Measurements from ENCODE around the gene CEP70. TPM values are rescaled to one million over a fixed set of nuclear protein-coding genes. Genes with fewer than 3 reads are reported as not detected.
"Not testable (repeated sequence)": the region's sequence is repeated elsewhere in the genome, so short reads cannot be mapped to it uniquely, and the experiment has no call there.

CEP70 gene
- total RNA-seq, 1 experiment from 2014 or later = 32.6 TPM

DNA sequence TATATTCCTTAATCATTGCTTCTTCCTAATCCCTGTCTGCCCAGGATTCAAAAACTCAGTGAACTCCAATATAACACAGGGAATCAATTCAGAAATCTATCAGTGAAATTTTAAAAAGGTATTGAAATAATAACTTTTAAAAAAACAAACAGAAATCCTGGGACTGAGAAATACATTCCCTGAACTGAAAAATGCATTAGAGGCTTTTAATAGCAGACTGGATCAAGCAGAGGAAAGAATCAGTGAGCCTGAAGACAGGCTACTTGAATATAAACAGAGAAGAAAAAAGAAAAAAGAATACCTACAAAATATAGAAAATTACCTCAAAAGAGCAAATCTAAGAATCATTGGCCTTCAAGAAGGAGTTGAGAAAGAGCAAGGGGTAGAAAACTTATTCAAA, 54.7 kb downstream of the CEP70 start:
- H4K8ac ChIP-seq (replicated peaks; ENCODE audit: insufficient read length, low read depth, low read length) = no peak overlapping the region
- H3K23ac ChIP-seq (ENCODE audit: insufficient read length, low read depth, low read length) = no peak overlapping the region
- Mint-ChIP-seq H3K4me1 (no peaks in the 10 kb centered on the region), H3K9me3 (peaks cover 18 to 32% of the 10 kb centered on the region in 2 experiments), H3K36me3 (ENCODE audit: insufficient read depth in 1 of 3, low read depth in 3 of 3) (peaks cover 35 to 52% (median 43%) of the 10 kb centered on the region in 3 experiments), H3K4me3 (no peak overlapping the region), H3K27me3 (ENCODE audit: low read depth) (no peaks in the 10 kb centered on the region), H3K27ac (no peak overlapping the region)
- no peaks in the 10 kb centered on the region for H3K27me3 ChIP-seq (ENCODE audit: insufficient read depth, low read length)
- no peak overlapping the region for H2BK12ac ChIP-seq (ENCODE audit: insufficient read length, low read depth, low read length)
- H2BK120ac ChIP-seq (ENCODE audit: low read depth, low read length, poor library complexity, severe bottlenecking) = no peak overlapping the region
- no peak overlapping the region for H3K27ac ChIP-seq (ENCODE audit: insufficient read length, low read depth, low read length)
- H3K18ac ChIP-seq (ENCODE audit: insufficient read length, low read depth, low read length) = no peak overlapping the region
- no peak overlapping the region for H3K4me2 ChIP-seq (ENCODE audit: insufficient read depth, insufficient read length, low read length)
- H3K79me1 ChIP-seq (ENCODE audit: insufficient read depth, low read depth, low read length, poor library complexity, severe bottlenecking) = no peaks in the 10 kb centered on the region
- H3K4me1 ChIP-seq (ENCODE audit: insufficient read depth, low read length) = no peaks in the 10 kb centered on the region
- no peaks in the 10 kb centered on the region for H3K9me3 ChIP-seq (ENCODE audit: control insufficient read depth, low read depth, low read length)
- no peak overlapping the region for H2BK5ac ChIP-seq (ENCODE audit: insufficient read length, low read length)
- H3K4ac ChIP-seq (ENCODE audit: low read depth, low read length) = no peak overlapping the region
- no peak overlapping the region for H3K14ac ChIP-seq (ENCODE audit: insufficient read depth, low read length)
- no peak overlapping the region for H4K5ac ChIP-seq (ENCODE audit: insufficient read length, low read depth, low read length)
- no peak overlapping the region for H2AK5ac ChIP-seq (ENCODE audit: insufficient read length, low read length)
- TF ChIP-seq, protein P1, sequence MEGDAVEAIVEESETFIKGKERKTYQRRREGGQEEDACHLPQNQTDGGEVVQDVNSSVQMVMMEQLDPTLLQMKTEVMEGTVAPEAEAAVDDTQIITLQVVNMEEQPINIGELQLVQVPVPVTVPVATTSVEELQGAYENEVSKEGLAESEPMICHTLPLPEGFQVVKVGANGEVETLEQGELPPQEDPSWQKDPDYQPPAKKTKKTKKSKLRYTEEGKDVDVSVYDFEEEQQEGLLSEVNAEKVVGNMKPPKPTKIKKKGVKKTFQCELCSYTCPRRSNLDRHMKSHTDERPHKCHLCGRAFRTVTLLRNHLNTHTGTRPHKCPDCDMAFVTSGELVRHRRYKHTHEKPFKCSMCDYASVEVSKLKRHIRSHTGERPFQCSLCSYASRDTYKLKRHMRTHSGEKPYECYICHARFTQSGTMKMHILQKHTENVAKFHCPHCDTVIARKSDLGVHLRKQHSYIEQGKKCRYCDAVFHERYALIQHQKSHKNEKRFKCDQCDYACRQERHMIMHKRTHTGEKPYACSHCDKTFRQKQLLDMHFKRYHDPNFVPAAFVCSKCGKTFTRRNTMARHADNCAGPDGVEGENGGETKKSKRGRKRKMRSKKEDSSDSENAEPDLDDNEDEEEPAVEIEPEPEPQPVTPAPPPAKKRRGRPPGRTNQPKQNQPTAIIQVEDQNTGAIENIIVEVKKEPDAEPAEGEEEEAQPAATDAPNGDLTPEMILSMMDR (conservative IDR thresholded peaks at IDR 0.05) = no peak
- H2AFZ ChIP-seq (ENCODE audit: low read length) = no peak overlapping the region
- no peak overlapping the region for H2BK15ac ChIP-seq (ENCODE audit: low read depth, low read length)
- H4K20me1 ChIP-seq (ENCODE audit: control insufficient read depth, insufficient read depth, insufficient read length) = no peaks in the 10 kb centered on the region
- H3K56ac ChIP-seq (ENCODE audit: insufficient read length, low read depth, low read length) = no peak overlapping the region
- H4K91ac ChIP-seq (ENCODE audit: insufficient read length, low read depth, low read length) = no peak overlapping the region
- no peak overlapping the region for H3K9ac ChIP-seq (ENCODE audit: extremely low read depth, insufficient read length, low read length)
- H3K79me2 ChIP-seq (ENCODE audit: insufficient read depth, low read length) = no peaks in the 10 kb centered on the region
- H3K23me2 ChIP-seq (ENCODE audit: insufficient read length, low read depth, low read length, poor library complexity, severe bottlenecking) = no peaks in the 10 kb centered on the region
- H2BK20ac ChIP-seq (ENCODE audit: low read depth, low read length, poor library complexity, severe bottlenecking) = no peak overlapping the region
- H3T11ph ChIP-seq (ENCODE audit: low read length) = no peak overlapping the region
- no peak for DNase-seq

DNA sequence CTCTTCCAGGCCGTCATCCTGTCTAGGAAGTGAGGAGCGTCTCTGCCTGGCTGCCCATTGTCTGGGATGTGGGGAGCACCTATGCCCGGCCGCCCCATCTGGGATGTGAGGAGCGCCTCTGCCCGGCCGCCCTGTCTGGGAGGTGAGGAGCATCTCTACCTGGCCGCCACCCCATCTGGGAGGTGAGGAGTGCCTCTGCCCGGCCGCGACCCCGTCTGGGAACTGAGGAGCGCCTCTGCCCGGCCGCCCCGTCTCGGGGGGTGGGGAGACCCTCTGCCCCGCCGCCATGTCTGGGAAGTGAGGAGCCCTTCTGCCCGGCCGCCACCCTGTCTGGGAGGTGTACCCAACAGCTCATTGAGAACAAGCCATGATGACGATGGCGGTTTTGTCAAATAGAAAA, 72.6 kb downstream of the CEP70 start:
- H4K20me1 ChIP-seq (ENCODE audit: control insufficient read depth, insufficient read depth, insufficient read length); H3K27ac Mint-ChIP-seq; H3K79me1 ChIP-seq (ENCODE audit: insufficient read depth, low read depth, low read length, poor library complexity, severe bottlenecking); DNase-seq; H3K4me1 Mint-ChIP-seq; H3K14ac ChIP-seq (ENCODE audit: insufficient read depth, low read length); H3K18ac ChIP-seq (ENCODE audit: insufficient read length, low read depth, low read length); H2BK12ac ChIP-seq (ENCODE audit: insufficient read length, low read depth, low read length); H4K91ac ChIP-seq (ENCODE audit: insufficient read length, low read depth, low read length); H2BK20ac ChIP-seq (ENCODE audit: low read depth, low read length, poor library complexity, severe bottlenecking); H3K4me2 ChIP-seq (ENCODE audit: insufficient read depth, insufficient read length, low read length); H3K27ac ChIP-seq (ENCODE audit: insufficient read length, low read depth, low read length); H3K4me3 Mint-ChIP-seq; H2AFZ ChIP-seq (ENCODE audit: low read length); H3K56ac ChIP-seq (ENCODE audit: insufficient read length, low read depth, low read length); H3T11ph ChIP-seq (ENCODE audit: low read length); H2BK120ac ChIP-seq (ENCODE audit: low read depth, low read length, poor library complexity, severe bottlenecking); H3K9ac ChIP-seq (ENCODE audit: extremely low read depth, insufficient read length, low read length); H2BK5ac ChIP-seq (ENCODE audit: insufficient read length, low read length); H3K79me2 ChIP-seq (ENCODE audit: insufficient read depth, low read length); H4K5ac ChIP-seq (ENCODE audit: insufficient read length, low read depth, low read length); H4K8ac ChIP-seq (replicated peaks; ENCODE audit: insufficient read length, low read depth, low read length); H3K4ac ChIP-seq (ENCODE audit: low read depth, low read length); H3K27me3 Mint-ChIP-seq (ENCODE audit: low read depth); H3K9me3 ChIP-seq (ENCODE audit: control insufficient read depth, low read depth, low read length); H3K23me2 ChIP-seq (ENCODE audit: insufficient read length, low read depth, low read length, poor library complexity, severe bottlenecking); H2AK5ac ChIP-seq (ENCODE audit: insufficient read length, low read length); H3K27me3 ChIP-seq (ENCODE audit: insufficient read depth, low read length); H2BK15ac ChIP-seq (ENCODE audit: low read depth, low read length); H3K4me1 ChIP-seq (ENCODE audit: insufficient read depth, low read length); H3K23ac ChIP-seq (ENCODE audit: insufficient read length, low read depth, low read length): not testable (repeated sequence)
- H3K9me3 Mint-ChIP-seq = peaks cover 49 to 55% of the 10 kb centered on the region in 2 experiments
- peaks cover 59 to 76% (median 69%) of the 10 kb centered on the region in 3 experiments for H3K36me3 Mint-ChIP-seq (ENCODE audit: insufficient read depth in 1 of 3, low read depth in 3 of 3)
- no CpG with 5 or more reads among the region's 23 CpGs for WGBS (ENCODE audit: extremely low coverage, insufficient read length, low lambda C conversion rate)

Data from H9 (cell line).